Stimulated activated CD4-positive, alpha-beta T cell treated with anti-CD3 and anti-CD28 coated beads, Interleukin-1b, Interleukin-23, amount 100 ng/mL, for 24 hours (primary cell): ENCODE measurements around the gene RUSC1.
A peak's percentile ranks its signal among the peaks of the same experiment; 100 is the strongest.

Source experiments
- DNase-seq, 4 experiments: peaks; one replicate each; pipeline ENCODE4 v3.0.0-alpha.2; 2020; ENCODE audit warnings: low read depth in 4 of 4, low spot score in 1 of 4

Gene RUSC1

GRCh38 chr1:155295183-155295941 is 25.3 kb upstream of the RUSC1 start:
- no peak for DNase-seq

- no peak for DNase-seq
Measured at GRCh38 chr1:155295942-155296267, 24.8 kb upstream of the RUSC1 start.

GRCh38 chr1:155296661-155297060 is 24.0 kb upstream of the RUSC1 start:
- DNase-seq, result no peak

- DNase-seq, result no peak
Measured at GRCh38 chr1:155297384-155297783, 23.3 kb upstream of the RUSC1 start.

- DNase-seq, result no peak
Measured at GRCh38 chr1:155300024-155300423, 20.7 kb upstream of the RUSC1 start.

- DNase-seq, result no peak
Measured at GRCh38 chr1:155300553-155301329, 20.0 kb upstream of the RUSC1 start.

GRCh38 chr1:155301342-155301841 is 19.3 kb upstream of the RUSC1 start, which contains the start of gene PKLR:
TSS of gene PKLR (minus strand) at chr1:155301438. CDS start at chr1:155301395, 43 bp downstream.
- no peak for DNase-seq

GRCh38 chr1:155304558-155305063 is 16.1 kb upstream of the RUSC1 start:
- DNase-seq, result no peak

GRCh38 chr1:155305881-155306391 is 14.8 kb upstream of the RUSC1 start:
- no peak for DNase-seq

GRCh38 chr1:155307247-155307740 is 13.4 kb upstream of the RUSC1 start:
- DNase-seq, result no peak

GRCh38 chr1:155308493-155309422 is 11.9 kb upstream of the RUSC1 start, which contains the start of gene FDPS:
TSS of gene FDPS (plus strand) at chr1:155308866. CDS start at chr1:155309790, 924 bp downstream.
- DNase-seq, result peak; percentile 87 to 95 (median 90)

GRCh38 chr1:155309423-155310021 is 11.2 kb upstream of the RUSC1 start:
- DNase-seq, result no peak

- no peak for DNase-seq
Measured at GRCh38 chr1:155313261-155313660, 7.4 kb upstream of the RUSC1 start.

GRCh38 chr1:155316922-155317321 is 3.8 kb upstream of the RUSC1 start:
- DNase-seq, result no peak

GRCh38 chr1:155318082-155318481 is 2.6 kb upstream of the RUSC1 start:
- no peak for DNase-seq

GRCh38 chr1:155319536-155319935 is 1.2 kb upstream of the RUSC1 start:
- no peak for DNase-seq

- no peak for DNase-seq
Measured at GRCh38 chr1:155320252-155320651, 442 bp upstream of the RUSC1 start.

GRCh38 chr1:155321639-155322503 is 1.2 kb downstream of the RUSC1 start:
- no peak for DNase-seq

- DNase-seq, result no peak
Measured at GRCh38 chr1:155322571-155322952, 1.9 kb downstream of the RUSC1 start.
